Measurements from ENCODE around the gene ACTR3C.

Gene ACTR3C

DNA sequence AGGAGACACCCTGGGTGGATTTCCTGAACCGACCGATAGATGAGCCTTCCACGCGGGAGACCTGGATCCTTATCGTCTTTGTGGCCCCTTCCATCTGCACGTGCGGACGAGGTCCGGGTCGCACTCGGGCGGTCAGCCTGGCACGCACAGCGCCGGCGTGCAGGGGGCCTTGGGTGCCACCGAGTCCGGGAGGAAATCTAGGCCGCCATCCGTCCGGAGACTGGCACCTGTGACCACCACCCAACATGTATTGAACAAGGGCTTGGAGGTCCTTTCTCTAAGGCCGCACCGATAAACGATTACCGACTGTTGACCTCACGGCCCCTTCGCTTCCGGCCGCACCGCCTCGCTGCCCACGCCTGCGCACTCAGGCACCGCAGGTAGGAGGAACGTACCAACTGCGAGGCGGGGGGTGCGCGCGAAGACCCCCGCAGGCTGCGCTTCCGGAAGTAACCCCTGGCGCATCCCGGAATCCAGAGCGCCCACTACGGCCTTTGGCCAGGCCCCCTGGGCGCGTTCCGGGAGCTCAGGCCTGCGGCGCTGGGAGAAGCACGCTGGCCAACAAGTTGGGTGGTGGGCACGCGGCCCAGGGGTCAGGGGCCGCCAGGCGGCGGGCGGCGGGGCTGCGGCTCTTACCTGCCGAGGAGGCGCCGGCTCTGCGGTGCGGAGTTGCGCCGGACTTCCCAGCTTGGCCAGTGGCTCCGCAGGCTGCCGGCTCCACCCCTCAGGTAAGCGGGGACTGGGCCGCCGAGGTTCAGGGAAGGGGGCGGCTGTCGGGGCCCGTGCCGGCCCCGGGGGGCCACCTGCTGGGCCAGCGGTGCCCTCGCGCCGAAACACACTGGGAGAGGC is at the start of gene ACTR3C, which contains the start of gene LRRC61:
ACTR3C (minus strand) TSS at position 713 of the 849 bp plus-strand sequence. CDS start 28,249 bp downstream, outside the sequence.
LRRC61 (plus strand) TSS at position 523 of the 849 bp plus-strand sequence. CDS start 13,507 bp downstream, outside the sequence.
- DNase-seq: peak in 5 of 58 donors; percentile 18 to 60 (median 22)

DNA sequence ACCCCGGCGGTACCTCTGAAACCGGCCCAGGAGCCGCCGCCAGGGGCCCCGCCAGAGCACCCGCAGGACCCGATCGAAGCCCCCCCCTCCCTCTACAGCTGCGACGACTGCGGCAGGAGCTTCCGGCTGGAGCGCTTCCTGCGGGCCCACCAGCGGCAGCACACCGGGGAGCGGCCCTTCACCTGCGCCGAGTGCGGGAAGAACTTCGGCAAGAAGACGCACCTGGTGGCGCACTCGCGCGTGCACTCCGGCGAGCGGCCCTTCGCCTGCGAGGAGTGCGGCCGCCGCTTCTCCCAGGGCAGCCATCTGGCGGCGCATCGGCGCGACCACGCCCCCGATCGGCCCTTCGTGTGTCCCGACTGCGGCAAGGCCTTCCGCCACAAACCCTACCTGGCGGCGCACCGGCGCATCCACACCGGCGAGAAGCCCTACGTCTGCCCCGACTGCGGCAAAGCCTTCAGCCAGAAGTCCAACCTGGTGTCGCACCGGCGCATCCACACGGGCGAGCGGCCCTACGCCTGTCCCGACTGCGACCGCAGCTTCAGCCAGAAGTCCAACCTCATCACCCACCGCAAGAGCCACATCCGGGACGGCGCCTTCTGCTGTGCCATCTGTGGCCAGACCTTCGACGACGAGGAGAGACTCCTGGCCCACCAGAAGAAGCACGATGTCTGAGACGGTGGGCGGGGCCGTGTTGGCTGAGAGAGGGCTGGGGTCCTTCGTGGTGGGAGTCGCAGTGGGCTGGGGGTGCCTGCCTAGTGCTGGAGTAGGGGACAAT is 49.1 kb upstream of the ACTR3C start:
- no peak for DNase-seq

DNA sequence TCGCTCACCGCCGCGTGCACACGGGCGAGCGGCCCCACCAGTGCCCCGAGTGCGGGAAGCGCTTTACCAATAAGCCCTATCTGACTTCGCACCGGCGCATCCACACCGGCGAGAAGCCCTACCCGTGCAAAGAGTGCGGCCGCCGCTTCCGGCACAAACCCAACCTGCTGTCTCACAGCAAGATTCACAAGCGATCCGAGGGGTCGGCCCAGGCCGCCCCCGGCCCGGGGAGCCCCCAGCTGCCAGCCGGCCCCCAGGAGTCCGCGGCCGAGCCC is 48.6 kb upstream of the ACTR3C start:
- DNase-seq: no peak

DNA sequence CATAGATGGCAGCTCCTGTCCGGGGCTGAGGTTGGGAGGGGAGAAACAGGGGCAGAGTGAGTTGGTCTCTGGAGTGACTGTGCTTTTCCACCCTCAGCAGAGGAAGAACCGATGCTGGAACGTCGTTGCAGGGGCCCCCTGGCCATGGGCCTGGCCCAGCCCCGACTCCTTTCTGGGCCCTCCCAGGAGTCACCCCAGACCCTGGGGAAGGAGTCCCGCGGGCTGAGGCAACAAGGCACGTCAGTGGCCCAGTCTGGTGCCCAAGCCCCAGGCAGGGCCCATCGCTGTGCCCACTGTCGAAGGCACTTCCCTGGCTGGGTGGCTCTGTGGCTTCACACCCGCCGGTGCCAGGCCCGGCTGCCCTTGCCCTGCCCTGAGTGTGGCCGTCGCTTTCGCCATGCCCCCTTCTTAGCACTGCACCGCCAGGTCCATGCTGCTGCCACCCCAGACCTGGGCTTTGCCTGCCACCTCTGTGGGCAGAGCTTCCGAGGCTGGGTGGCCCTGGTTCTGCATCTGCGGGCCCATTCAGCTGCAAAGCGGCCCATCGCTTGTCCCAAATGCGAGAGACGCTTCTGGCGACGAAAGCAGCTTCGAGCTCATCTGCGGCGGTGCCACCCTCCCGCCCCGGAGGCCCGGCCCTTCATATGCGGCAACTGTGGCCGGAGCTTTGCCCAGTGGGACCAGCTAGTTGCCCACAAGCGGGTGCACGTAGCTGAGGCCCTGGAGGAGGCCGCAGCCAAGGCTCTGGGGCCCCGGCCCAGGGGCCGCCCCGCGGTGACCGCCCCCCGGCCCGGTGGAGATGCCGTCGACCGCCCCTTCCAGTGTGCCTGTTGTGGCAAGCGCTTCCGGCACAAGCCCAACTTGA is 48.0 kb upstream of the ACTR3C start:
- no peak for DNase-seq

DNA sequence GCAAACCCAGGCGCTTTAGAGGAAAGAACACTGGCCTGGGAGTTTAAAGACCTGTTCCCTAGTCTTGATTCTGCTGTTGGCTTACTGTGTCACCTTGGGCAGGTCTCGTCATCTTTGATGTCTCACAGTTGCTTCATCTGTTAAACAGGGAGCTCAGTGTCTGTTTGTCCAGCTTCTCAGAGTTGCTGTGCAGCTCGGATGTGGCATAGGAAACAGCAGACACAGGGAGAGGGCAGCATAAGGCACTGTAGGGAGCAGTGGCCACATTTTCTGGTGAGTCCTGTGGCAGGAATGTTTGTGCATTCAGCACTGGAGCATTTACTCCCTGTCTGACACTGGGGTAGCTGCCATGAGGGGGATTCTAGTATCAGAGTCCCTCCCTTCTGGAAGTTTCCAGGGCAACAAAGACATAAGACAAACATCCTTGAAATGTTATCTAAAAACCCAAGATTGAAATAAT is 47.3 kb upstream of the ACTR3C start:
- no peak for DNase-seq

DNA sequence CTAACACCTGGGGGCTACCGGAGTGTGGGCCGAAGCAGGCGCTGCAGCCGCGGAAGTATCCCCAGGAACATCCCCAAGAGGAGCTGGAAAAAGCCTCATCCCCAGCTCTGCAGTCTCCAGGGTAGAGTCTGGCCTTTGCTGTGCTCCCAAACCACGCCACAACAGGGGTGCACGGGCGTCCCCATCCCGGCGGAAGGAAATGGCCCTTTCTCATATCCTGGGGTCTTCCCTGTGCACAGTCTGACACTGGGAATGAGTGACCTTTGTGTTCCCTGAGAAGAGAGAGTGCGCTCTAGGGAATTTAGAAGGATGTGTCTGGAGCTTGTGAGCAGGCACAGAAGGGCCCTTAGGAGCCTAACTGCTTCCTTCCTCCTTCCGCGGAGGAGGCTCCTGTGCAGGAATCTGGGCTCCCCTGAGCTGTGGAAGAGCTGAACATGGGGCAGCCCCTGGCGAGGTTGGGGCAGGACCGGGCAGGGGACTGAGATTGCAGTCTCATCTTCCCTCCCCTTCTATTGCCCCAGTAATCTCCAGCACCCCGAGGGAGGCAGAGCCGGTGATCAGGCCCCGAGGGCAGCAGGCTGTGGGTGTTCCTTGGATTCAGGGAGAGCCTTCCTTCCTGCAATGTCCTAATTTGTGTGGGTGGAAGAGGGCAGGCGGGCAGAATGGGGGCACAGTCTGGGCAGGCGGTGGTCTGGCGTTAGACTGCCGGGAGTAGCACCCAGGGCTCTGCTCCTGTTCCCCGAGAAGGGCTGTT is 46.6 kb upstream of the ACTR3C start:
- peak in 1 of 58 donors; percentile 67 for DNase-seq

DNA sequence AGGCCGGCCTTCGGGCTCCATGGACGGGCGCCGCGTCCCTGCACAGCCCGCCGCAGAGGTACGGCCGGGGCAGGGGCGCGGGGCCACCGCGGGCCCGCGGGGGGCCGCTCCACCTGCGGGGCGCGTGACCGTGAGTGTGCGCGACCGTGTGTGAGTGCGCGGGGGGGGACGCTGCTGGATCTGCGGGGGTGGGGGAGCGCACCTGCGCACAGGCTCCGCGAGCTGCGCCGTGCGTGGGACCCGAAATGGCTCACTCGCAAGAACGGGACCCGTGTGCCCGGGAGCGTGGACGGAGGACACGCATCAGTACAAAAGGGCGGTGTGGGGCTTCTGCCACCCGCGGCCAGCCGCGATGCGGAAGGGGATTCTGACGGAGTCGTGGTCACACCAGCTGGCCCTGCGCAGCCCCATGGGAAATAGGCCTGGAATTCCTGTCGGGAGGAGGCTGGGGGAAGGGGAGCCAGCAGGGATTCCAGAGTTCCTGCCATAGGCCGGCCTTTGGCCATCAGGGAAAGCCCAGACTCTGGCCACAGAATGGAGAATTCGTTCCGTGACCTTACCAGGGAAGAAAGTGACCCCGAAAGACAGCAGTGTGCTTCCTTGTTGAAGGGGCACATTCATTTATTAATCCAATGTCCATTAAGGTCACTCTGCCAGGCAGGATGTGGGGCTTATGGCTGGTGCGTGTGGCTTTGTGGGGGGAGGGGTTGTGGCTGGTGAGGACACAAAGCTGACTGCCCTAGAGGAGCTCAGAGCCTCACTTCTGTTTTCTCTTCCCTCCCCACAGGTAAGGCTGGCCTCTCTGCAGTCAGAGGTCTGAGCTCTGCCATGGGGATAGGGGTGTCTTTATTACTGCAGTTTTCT is 45.8 kb upstream of the ACTR3C start:
- DNase-seq: peak in 45 of 58 donors; percentile 26 to 88 (median 72)

DNA sequence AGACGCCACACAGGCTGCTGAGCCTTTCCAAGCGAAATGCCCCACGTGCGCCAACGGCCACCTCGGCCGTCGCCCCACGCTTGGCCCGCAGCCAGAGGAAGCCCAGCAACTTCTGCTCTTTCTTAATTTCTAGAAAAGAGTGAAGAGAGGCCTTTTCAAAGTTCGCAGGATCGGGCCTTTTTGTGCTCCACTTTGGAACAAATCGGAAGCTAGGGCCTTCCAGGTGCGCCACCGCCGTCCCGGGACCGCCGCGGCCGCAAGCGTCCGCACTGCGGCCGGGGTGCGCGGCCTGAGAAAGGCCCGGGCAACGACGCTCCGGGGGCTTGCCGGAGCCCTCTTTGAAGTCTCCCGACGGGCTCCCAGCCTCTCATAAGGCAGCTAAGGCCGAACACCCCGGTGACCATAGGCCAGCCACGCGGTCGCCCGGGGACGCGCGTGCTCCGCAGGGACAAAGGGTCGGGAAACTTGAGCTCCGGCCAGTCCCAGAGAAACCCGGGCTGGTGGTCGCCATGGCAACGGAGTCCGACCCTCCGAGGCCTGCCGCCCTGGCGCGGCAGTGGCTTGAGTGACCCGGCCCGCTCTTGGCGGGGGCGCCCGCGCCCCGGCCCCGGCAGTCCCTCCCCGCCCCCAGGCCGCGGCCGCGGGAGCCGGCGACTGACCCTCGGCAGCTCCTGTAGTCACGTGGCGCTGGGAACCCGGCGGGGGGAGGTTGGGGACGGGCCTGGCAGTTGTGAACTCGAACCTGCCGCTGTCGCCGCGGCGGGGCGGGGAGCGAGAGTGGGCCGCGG is 44.9 kb upstream of the ACTR3C start, which contains the start of gene REPIN1:
REPIN1 (plus strand) TSS at position 727 of the 788 bp plus-strand sequence. CDS start 890 bp downstream, outside the sequence.
- peak; percentile 28 to 91 (median 85) for DNase-seq

DNA sequence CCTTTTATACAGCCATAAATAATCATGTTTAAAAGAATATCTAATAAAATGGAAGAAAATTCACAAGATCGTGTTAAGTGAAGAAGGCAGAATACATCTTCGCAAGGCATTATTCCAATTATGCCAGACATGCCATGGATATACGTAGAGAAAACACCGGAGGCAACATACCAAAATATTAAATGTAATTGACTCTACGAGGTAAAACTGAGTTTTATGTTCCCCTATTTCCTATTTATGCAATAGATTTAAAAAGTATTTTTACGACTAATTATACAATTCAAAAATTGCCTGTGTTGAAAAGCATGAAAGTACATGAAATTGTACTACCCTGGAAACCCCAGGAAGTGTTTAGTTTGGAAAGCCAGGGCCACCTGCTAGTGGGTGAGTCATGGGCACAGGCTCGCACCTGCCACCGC is 44.3 kb upstream of the ACTR3C start:
- DNase-seq: peak in 1 of 58 donors; percentile 37

DNA sequence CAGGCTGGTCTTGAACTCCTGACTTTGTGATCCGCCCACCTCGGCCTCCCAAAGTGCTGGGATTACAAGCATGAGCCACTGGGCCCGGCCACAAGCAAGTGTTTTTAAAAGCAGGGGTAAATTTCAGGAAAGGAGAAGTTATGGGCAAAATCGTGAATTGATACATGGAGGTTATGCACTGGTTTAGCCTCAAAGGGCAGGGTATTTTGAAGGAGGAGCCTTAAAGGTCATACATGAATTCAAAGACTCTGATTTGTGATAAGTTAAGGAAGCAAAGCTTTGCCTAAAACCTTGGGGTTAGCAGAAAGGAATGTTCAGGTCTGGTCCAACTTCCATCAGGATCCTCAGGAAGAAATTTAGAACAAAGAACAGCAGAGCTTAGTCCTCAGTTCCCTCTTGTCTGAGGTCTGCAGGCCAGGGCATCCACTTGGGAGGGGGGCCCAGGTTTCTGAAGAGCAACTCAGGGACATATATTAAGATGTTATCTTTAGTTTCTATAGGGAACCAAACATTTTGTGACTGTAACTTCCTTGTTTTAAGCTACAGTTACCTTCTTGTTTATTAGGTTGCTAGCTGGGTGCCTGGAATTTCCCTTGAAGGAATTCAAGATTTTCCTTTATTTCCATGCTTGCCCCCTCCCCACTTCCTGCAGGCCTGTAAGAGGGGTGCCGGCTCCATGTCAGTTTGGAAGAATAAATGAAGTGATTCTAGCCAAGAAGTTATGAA is 42.5 kb upstream of the ACTR3C start:
- no peak for DNase-seq

DNA sequence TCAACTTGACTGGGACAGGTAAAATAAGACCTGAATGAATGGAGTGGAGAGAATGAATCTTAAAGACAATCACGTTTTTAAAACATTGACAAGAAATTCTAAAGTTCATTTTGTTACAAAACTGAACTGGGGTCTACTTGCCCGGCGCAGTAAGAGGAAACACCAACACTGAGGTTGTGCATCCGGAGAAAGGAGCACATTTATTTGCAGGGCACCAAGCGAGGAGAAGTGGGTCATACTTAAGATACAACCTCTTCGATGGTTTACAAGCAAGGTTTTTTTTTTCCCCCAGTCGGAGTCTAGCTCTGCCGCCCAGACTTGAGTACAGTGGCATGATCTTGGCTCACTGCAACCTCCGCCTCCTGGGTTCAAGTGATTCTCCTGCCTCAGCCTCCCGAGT is 41.8 kb upstream of the ACTR3C start:
- DNase-seq: no peak

DNA sequence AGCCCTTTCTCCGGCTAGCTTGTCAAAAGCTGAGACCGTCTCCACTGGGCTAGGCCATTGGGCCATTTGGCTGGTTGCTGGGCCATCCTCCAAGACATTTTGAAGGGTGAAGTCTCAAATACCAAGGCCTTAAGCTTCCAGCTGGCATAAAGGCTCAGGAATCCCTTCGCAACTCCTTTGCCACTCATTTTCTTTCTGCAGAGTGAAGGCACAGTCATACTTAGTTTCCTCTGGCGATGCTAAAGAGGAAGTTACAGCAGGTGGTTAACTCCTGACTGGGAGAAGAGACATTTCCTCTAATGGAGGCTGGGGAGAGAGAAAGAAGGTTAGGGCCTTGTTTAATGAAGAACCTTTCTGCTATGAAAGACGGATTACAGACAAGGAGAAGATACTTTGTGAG is 40.5 kb upstream of the ACTR3C start:
- DNase-seq: no peak

DNA sequence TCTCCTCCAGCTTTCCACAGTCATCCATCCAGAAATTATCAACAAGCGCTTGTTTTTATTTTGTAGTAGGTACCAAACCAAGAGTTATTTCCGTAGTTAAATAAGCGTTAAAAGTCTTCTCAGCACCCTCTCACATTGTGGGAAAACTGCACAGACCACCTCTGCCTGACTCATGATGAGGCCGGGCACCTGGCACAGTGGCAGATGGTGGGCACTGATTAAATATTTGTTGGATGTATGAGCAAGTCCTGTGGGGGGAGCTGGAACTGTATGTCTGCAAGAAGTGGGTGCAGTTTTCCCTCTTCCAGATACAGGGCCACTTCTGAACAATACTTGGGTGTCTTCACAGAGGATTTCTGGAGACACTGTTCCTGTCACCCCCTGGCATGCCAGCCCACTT is 40.0 kb upstream of the ACTR3C start:
- DNase-seq: no peak

DNA sequence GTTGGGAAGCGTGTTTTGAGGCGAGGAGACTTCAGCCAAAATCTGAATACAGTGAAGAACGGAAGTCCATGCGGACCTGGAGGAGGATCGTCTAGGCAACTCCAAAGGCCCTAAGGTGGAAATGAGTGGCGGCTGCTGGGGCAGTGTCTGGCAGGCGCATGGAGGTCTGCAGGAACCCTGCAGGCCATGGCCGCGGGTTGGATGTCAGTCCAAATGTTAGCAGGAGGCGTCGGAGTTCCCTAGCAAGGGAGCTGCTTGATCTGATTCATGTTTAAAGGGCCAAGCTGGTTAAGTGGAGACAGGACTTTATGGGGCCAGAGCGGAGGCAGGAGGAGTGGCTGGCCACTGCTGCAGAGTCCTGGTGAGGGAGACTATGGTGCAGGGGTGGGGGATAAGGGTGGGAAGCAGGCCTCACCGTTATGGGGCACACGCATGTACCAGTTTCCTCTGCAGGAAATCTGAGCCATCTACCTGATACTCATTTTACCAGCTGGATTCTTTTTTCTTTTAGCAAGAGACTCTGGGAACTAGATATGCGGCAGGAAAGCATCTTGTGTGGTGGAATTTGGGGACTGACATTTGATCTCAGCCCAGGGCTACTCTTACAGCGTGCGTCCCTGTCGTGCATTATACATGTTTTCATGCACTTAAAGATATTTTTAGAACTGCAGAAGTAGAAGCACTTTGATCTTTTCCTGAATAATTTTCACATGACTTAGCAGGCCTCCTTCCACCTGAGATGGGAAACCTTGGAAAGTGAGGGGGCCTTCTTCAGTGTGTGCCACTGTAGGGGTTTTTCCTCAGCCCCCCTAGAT is 38.7 kb upstream of the ACTR3C start:
- no peak for DNase-seq

DNA sequence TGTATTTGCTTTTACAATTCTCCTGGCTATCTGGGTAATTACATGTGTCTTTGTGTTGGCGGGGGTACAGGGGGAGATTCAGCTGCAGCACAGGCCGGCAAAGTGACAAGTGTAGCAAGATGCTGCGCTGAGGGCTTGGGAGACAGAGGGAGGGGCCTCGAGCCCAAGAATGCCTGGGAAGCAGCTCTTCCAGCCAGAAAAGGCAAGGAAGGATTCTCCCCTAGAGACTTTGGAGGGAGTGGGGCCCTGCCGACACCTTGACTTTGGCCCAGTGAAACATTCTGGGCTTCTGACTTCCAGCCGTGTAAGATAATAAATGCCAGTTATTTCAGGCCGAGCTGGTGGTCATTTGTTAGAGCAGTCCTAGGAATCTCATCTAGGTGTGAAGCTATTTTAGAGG is 38.1 kb upstream of the ACTR3C start:
- DNase-seq: no peak

DNA sequence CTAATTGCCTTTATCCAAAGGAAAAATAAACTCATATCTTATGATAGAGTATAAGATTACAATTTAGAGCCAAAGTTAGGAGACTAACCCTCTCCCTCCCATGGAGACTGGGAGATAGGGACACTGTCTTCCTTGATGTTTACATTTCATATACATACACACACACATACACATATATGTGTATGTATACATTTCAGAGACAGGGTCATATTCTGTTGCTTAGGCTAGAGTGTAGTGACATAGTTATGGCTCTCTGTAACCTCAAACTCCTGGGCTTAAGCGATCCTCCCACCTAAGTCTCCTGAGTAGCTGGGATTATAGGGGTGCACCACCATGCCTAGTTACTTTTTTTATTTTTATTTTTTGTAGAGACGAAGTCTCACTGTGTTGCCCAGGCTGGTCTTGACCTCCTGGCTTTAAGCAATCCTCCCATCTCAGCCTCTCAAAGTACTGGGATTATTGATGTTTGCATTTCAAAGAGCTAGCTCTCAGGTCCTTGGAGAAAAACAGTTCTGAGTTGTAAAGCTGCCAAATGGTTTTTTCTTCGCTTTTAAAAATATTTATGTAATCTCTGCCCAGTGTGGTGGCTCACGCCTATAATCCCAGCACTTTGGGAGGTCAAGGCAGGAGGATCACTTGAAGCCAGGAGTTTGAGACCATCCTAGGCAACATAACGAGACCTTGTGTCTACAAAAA is 37.2 kb upstream of the ACTR3C start:
- no peak for DNase-seq

Data from anterior cingulate cortex (tissue), 58 donors.